ENCODE measurements around the gene CEP70.
"Not testable (repeated sequence)": the region's sequence is repeated elsewhere in the genome, so short reads cannot be mapped to it uniquely, and the experiment has no call there.

Gene CEP70

GRCh38 chr3:138468451-138468850, 125.6 kb downstream of the CEP70 start:
- DNase-seq, result no peak

GRCh38 chr3:138467931-138468330, 126.1 kb downstream of the CEP70 start:
- no peak for DNase-seq

GRCh38 chr3:138465925-138466324, 128.1 kb downstream of the CEP70 start:
- no peak for DNase-seq

GRCh38 chr3:138465451-138465850, 128.6 kb downstream of the CEP70 start:
- DNase-seq, result no peak

GRCh38 chr3:138464491-138464860, 129.6 kb downstream of the CEP70 start:
- DNase-seq, result no peak

GRCh38 chr3:138463724-138464490, 130.2 kb downstream of the CEP70 start:
- DNase-seq, result no peak

- DNase-seq, result no peak
Observed at GRCh38 chr3:138461896-138462295, 132.2 kb downstream of the CEP70 start.

- no peak for DNase-seq
Observed at GRCh38 chr3:138461246-138461645, 132.8 kb downstream of the CEP70 start.

- no peak for DNase-seq
Observed at GRCh38 chr3:138460536-138461205, 133.4 kb downstream of the CEP70 start.

- no peak for DNase-seq
Observed at GRCh38 chr3:138459619-138460535, 134.2 kb downstream of the CEP70 start.

GRCh38 chr3:138458774-138459499, 135.1 kb downstream of the CEP70 start:
- DNase-seq, result no peak

- DNase-seq, result no peak
Observed at GRCh38 chr3:138457863-138458735, 136.0 kb downstream of the CEP70 start.

- DNase-seq, result no peak
Observed at GRCh38 chr3:138456961-138457862, 136.8 kb downstream of the CEP70 start.

GRCh38 chr3:138455801-138456716, 138.0 kb downstream of the CEP70 start:
- no peak for DNase-seq

GRCh38 chr3:138453940-138454339, 140.1 kb downstream of the CEP70 start:
- not testable (repeated sequence) for DNase-seq

- no peak for DNase-seq
Observed at GRCh38 chr3:138452436-138452835, 141.6 kb downstream of the CEP70 start.

GRCh38 chr3:138451595-138452162, 142.4 kb downstream of the CEP70 start:
- no peak for DNase-seq

GRCh38 chr3:138450704-138451424, 143.2 kb downstream of the CEP70 start:
- no peak for DNase-seq

Measured in T-helper 9 cell (primary cell).